ENCODE measurements around the gene CD6.

Gene CD6

GRCh38 chr11:61034704-61035525, 63.4 kb downstream of the CD6 start:
- DNase-seq, result no peak

DNA sequence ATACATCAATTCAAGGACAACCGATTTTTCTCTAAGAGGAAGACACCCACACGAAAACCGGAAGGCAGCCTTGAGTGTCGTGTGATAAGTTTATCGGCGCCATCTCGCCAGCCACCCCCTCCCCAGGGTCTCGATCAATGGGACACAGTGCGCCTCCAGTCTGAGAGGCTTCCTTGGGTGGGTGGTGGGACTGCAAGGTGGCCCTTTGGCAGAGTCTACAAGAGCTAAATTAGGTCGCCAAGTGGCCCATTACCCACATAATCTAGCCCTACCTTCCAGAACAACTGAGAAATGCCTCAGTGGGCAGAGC, 64.0 kb downstream of the CD6 start:
- DNase-seq, result no peak

DNA sequence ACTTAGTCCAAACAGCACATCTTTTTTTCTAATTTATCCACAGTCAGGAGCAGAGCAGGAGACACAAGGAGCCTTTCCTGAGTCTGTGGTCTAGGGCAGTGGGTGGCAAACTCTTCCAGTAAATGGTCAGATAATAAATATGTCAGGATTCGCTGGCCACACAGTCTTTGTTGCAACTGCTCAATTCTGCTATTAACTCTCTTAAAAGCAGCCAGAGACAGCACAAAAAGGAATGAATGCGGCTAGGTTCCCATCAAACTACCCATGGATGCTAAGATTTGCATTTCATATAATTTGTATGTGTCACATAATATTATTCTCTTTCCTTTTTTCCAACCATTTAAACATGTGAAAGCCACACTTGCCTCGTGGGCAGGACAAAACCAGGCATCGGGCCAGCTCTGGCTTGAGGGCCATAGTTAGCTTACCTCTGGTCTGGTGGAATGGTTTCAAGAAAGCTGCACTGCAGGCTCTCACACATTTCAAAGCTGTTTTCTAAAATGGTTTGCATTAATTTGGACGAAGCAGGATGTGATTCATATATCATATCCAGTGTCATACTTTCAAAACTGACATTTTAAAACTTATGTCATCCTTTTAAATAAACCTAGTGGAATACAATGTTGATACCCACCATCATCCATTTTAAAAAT, 66.1 kb downstream of the CD6 start:
- no peak for DNase-seq

GRCh38 chr11:61039916-61040315, 68.4 kb downstream of the CD6 start:
- no peak for DNase-seq

DNA sequence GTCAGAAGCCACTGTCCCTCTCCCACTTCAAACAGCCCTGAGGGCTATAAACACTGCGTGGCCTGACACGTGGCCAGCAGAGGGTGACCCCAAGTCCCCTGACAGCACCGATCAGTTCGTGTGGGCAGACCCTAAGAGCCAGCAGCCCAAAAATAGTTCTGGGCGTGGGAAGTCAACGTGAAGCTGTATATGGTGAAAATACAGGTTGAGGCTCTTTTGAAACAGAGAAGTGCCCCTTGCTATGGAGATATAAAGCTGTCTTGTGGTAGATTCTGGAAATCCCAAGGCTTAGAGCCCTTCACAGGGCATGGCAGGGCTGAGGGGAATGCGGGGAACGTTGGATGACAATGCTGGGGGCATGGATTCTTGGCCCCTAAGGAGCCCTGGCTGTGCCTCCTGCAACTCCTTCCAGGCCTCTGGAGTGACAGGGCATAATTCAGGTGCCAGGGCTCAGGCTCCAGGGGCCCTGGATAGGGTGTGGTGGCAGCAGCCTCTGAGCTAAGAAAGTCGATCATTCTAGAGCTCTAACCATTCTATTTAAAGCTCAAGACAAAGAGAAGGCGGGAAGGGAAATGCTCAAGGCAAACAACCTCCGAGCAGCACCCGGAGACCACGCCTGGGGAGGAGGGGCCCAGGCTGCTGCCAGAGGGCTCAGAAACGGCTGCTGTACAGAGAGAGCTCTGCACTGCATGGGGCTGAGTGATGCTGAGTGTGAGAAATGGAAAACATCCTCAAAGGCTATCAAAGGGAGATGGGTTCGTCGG, 70.5 kb downstream of the CD6 start:
- DNase-seq, result no peak

- no peak for DNase-seq
Observed at GRCh38 chr11:61042537-61042936, 71.1 kb downstream of the CD6 start.

DNA sequence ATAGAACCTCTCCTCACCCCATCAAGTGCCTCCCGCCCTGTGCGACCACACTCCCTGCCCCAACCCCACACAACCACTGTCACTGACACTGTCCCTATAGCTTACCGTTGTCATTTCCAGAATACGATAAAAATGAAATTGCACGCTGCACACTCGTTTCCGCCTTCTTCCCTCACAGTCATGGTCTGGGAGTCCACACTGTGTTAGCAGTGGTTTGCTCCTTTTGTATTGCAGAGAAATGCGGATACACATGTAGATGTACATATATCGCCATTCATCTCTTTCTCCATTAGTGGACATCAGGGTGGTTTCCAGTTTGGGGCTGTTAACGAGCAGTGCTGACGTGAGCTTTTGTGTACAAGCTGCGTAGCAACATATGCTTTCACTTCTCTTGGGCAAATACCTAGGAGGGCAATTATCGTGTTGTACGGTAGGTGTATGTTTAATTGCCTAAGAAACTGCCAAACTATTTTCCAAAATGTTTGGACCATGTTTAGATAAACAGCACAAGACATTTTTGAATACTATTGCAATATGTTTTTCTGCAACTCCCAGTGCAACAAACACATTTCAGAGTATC, 71.6 kb downstream of the CD6 start:
- no peak for DNase-seq

- no peak for DNase-seq
Observed at GRCh38 chr11:61045271-61045670, 73.8 kb downstream of the CD6 start.

DNA sequence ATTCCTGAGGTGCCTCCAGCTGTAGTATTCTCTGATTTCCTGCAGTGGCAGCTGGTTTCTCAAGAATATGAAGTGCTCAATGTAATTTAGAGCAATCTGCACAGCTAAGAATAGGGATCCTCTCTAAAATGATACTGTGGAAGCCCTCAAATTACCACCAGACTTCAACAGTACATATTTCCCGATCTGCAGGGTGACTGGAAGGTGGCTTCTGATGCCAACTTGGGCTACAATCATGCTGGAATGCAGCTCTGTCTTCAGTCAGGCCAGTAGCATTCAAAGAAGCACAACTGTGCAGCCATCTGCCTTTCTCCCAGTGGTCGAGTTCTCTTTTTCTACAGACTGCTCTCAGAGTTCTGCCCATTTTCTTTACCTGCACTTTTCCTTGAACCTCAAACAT, 75.4 kb downstream of the CD6 start:
- no peak for DNase-seq

- no peak for DNase-seq
Observed at GRCh38 chr11:61048368-61049062, 77.0 kb downstream of the CD6 start.

- no peak for DNase-seq
Observed at GRCh38 chr11:61049063-61049377, 77.5 kb downstream of the CD6 start.

DNA sequence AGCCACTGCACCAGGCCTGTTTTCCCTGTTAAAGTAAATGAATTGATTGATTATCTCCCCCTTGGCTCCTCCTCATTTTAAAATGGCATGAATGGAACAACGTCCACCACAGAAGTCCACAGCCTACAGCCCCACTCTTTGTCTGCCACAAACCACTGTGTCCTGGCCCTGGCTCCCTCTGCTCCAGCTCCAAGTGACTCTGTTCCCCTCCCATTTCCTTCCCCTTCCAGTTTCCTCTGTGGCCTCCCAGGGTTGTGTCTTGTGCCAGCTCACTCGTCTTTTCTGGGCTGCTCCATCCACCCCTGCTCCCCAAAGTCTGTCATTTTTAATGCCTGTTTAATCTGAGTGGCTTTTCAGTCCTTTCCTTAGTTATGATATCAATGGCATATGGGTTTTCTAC, 78.4 kb downstream of the CD6 start:
- DNase-seq, result no peak

GRCh38 chr11:61052182-61052972, 80.9 kb downstream of the CD6 start:
- DNase-seq, result no peak

- DNase-seq, result no peak
Observed at GRCh38 chr11:61053191-61053590, 81.7 kb downstream of the CD6 start.

DNA sequence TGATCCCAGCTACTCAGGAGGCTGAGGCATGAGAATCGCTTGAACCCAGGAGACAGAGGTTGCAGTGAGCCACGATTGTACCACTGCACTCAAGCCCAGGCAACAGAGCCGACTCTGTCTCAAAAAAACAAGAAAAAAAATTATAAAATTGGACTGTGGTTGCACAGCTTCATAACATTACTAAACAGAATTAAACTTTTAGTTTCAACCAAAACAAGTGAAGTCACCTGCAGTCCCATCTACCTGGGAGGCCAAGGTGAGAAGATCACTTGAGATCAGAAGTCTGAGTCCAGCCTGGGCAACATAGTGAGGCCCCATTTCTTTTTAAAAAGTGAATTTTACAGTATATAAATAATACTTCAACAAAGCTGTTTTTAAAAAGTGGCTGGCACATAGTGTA, 83.0 kb downstream of the CD6 start:
- no peak for DNase-seq

DNA sequence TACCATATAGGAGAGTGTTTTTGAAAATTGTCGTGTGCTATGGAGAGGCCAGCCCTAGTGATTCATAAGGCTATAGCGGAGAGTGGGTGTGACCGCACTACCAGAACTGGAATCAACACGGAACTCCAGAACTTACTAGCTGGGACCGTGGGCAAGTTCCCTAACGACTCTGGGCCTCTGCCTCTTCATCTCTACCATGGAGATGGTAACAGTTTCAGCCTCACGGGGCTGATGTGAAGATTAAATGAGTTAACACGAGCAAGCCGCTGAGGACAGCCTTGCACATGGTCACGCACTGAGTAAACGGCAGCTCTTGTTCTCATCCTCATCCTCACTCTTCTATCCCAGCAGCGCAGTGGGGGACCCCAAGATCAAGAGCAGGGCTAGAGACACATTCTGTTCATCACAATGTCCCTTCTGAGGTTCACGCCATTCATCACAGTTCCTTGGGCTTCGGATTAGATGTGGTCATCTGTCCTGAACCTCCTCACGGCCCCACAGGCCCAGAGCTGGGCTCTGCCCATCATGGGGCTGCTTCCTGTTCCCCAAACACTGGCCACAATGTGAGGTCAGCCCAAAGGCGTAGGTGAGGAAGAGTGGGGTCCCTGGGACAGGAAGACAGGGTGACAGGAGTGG, 83.6 kb downstream of the CD6 start:
- DNase-seq, result no peak

- DNase-seq, result no peak
Observed at GRCh38 chr11:61055776-61056175, 84.3 kb downstream of the CD6 start.

- no peak for DNase-seq
Observed at GRCh38 chr11:61056571-61056970, 85.1 kb downstream of the CD6 start.

- DNase-seq, result no peak
Observed at GRCh38 chr11:61056981-61057380, 85.5 kb downstream of the CD6 start.

- DNase-seq, result no peak
Observed at GRCh38 chr11:61057615-61058014, 86.1 kb downstream of the CD6 start.

DNA sequence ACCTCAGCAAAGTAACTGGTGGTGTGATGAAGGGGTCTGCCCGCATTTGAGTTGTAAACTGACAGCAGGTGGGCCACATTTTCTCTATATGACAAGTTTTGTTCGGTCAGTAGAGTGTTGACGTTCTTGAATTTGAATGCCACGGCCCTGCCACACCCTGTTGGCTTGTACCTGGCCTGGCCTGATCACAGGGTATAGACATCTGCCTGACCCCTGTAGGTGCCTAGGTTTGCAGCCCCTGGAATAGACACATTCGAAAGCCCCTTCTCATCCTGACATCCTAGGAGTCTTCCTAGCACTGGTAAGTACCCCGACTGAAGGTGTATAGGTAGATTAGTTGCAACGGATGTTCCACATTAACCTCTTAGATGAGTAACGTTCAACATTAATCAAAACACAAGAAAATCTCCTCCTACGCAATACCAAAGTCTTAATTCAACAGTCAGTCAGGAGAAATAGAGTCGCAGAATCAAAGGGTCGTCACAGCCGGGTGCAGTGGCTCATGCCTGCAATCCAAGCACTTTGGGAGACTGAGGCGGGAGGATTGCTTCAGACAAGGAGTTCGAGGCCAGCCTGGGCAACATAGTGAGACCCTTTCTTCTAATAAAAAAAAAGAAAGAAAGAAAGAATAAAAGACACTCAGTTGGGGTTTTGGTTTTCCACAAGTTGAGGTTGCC, 87.2 kb downstream of the CD6 start:
- no peak for DNase-seq
